ENCODE data around the gene TPH2. TPM values are rescaled to one million over a fixed set of nuclear protein-coding genes. Genes with fewer than 3 reads are reported as not detected.

Gene TPH2
- total RNA-seq, 1 experiment from 2014 or later = not detected

DNA sequence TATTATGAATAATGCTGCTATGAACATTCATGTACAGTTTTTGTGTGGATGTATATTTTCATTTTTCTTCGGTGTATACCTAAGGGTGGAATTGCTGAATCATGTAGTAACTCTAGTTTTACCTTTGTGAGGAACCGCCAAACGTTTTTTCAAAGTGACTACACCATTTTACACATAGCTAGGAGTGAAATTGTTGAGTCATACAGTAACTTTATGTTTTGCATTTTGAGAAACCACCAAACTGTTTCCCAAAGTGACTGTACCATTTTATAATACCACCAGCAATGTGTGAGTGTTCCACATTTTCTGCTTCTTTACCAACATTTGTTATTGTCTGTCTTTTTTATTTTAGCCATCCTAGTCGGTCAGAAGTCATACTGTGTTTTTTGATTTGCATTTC lies 3.1 kb upstream of the TPH2 start:
- no peak overlapping the region for H3K4me3 ChIP-seq (ENCODE audit: low read depth in 2 of 2, low read length in 2 of 2)
- H3K9me3 ChIP-seq (ENCODE audit: control insufficient read depth, insufficient read depth, low read depth, low read length) = no peaks in the 10 kb centered on the region
- intact Hi-C loops (cut with micrococcal nuclease; ENCODE audit: unreplicated experiment) (no loop called here), in situ Hi-C loops (cut with HindIII; ENCODE audit: low pct_unique_long_range_greater_than_20kb, low sequenced_read_pairs) (no loop called here)
- TF ChIP-seq SIN3A (IDR thresholded peaks at IDR 0.05; ENCODE audit: borderline replicate concordance, insufficient read depth, low read depth, low read length) = no peak
- TF ChIP-seq, protein P1, sequence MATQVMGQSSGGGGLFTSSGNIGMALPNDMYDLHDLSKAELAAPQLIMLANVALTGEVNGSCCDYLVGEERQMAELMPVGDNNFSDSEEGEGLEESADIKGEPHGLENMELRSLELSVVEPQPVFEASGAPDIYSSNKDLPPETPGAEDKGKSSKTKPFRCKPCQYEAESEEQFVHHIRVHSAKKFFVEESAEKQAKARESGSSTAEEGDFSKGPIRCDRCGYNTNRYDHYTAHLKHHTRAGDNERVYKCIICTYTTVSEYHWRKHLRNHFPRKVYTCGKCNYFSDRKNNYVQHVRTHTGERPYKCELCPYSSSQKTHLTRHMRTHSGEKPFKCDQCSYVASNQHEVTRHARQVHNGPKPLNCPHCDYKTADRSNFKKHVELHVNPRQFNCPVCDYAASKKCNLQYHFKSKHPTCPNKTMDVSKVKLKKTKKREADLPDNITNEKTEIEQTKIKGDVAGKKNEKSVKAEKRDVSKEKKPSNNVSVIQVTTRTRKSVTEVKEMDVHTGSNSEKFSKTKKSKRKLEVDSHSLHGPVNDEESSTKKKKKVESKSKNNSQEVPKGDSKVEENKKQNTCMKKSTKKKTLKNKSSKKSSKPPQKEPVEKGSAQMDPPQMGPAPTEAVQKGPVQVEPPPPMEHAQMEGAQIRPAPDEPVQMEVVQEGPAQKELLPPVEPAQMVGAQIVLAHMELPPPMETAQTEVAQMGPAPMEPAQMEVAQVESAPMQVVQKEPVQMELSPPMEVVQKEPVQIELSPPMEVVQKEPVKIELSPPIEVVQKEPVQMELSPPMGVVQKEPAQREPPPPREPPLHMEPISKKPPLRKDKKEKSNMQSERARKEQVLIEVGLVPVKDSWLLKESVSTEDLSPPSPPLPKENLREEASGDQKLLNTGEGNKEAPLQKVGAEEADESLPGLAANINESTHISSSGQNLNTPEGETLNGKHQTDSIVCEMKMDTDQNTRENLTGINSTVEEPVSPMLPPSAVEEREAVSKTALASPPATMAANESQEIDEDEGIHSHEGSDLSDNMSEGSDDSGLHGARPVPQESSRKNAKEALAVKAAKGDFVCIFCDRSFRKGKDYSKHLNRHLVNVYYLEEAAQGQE (IDR thresholded peaks at IDR 0.05; ENCODE audit: insufficient read depth in 1 of 2, low read depth in 2 of 2, low read length in 1 of 2) = no peak
- TF ChIP-seq TCF7L2 (IDR thresholded peaks at IDR 0.05; ENCODE audit: low read depth, low read length) = no peak
- TF ChIP-seq POLR2AphosphoS5 (IDR thresholded peaks at IDR 0.05; ENCODE audit: low read depth, low read length) = no peak
- TF ChIP-seq, protein P2, sequence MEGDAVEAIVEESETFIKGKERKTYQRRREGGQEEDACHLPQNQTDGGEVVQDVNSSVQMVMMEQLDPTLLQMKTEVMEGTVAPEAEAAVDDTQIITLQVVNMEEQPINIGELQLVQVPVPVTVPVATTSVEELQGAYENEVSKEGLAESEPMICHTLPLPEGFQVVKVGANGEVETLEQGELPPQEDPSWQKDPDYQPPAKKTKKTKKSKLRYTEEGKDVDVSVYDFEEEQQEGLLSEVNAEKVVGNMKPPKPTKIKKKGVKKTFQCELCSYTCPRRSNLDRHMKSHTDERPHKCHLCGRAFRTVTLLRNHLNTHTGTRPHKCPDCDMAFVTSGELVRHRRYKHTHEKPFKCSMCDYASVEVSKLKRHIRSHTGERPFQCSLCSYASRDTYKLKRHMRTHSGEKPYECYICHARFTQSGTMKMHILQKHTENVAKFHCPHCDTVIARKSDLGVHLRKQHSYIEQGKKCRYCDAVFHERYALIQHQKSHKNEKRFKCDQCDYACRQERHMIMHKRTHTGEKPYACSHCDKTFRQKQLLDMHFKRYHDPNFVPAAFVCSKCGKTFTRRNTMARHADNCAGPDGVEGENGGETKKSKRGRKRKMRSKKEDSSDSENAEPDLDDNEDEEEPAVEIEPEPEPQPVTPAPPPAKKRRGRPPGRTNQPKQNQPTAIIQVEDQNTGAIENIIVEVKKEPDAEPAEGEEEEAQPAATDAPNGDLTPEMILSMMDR (IDR thresholded peaks at IDR 0.05) = no peak
- no TSS peak for BruUV-seq (replicated peaks)
- ATAC-seq (no peak), DNase-seq (ENCODE audit: low read depth, low spot score) (no peak)
- peaks cover 27% of the 10 kb centered on the region for H3K27me3 ChIP-seq (ENCODE audit: control insufficient read depth, insufficient read depth, low read length)
- H3K4me1 ChIP-seq (ENCODE audit: control insufficient read depth, insufficient read depth, low read length) = no peaks in the 10 kb centered on the region; the same call in 1 of the 2 replicates
- CTCF ChIA-PET = no interaction called here
- no peak overlapping the region for H3K27ac ChIP-seq (ENCODE audit: low read length)
- H3K36me3 ChIP-seq (ENCODE audit: control insufficient read depth, insufficient read depth, low read length) = no peaks in the 10 kb centered on the region
- POLR2A ChIA-PET = no interaction called here

DNA sequence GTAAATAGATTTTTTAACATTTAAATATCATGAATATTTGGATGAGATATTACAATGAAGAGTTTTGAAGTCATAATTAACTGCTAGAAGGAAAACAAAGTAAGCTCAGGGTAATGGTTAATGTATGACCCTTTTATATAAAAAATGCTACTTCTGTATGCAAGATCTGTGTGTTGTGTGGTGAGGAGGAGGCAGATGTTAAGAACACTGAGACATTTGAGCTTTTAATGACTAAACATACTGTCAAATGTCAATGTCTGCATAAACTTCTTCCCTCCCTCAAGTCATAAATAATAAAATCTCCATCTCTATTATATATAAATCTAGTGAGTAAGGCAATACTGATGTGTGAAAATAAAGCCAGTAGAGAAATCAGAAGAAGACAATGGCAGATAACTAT lies 1.4 kb downstream of the TPH2 start:
- no TSS peak for BruUV-seq (replicated peaks)
- in situ Hi-C loops (cut with HindIII; ENCODE audit: low pct_unique_long_range_greater_than_20kb, low sequenced_read_pairs) = no loop called here
- CTCF ChIA-PET = no interaction called here

More for the DNA sequence above, 1.4 kb downstream of the TPH2 start:
- no peak overlapping the region for H3K4me3 ChIP-seq (ENCODE audit: low read depth in 2 of 2, low read length in 2 of 2)
- intact Hi-C loops (cut with micrococcal nuclease; ENCODE audit: unreplicated experiment) = no loop called here
- DNase-seq (ENCODE audit: low read depth, low spot score) = no peak
- POLR2A ChIA-PET = no interaction called here
- peaks cover 29% of the 10 kb centered on the region for H3K27me3 ChIP-seq (ENCODE audit: control insufficient read depth, insufficient read depth, low read length)
- no peak overlapping the region for H3K27ac ChIP-seq (ENCODE audit: low read length)
- ATAC-seq = no peak
- H3K4me1 ChIP-seq (ENCODE audit: control insufficient read depth, insufficient read depth, low read length) = no peaks in the 10 kb centered on the region; the same call in 1 of the 2 replicates
- no peak for TF ChIP-seq SIN3A (IDR thresholded peaks at IDR 0.05; ENCODE audit: borderline replicate concordance, insufficient read depth, low read depth, low read length)
- TF ChIP-seq, protein P1 (IDR thresholded peaks at IDR 0.05; ENCODE audit: insufficient read depth in 1 of 2, low read depth in 2 of 2, low read length in 1 of 2) = no peak
- no peak for TF ChIP-seq TCF7L2 (IDR thresholded peaks at IDR 0.05; ENCODE audit: low read depth, low read length)
- TF ChIP-seq, protein P2 (IDR thresholded peaks at IDR 0.05) = no peak
- TF ChIP-seq POLR2AphosphoS5 (IDR thresholded peaks at IDR 0.05; ENCODE audit: low read depth, low read length) = no peak
- H3K36me3 ChIP-seq (ENCODE audit: control insufficient read depth, insufficient read depth, low read length) = no peaks in the 10 kb centered on the region
- no peaks in the 10 kb centered on the region for H3K9me3 ChIP-seq (ENCODE audit: control insufficient read depth, insufficient read depth, low read depth, low read length)
